CD4-positive, alpha-beta T cell treated with Interleukin-4 for 4 hours (primary cell): ENCODE results near the gene TTC39A.
"Not testable (repeated sequence)": the region's sequence is repeated elsewhere in the genome, so short reads cannot be mapped to it uniquely, and the experiment has no call there.

Experiments used
- DNase-seq: peaks from one replicate; pipeline ENCODE4 v3.0.0-alpha.2; 2020

The TTC39A gene

GRCh38 chr1:51263147-51263877, 67.0 kb downstream of the TTC39A start:
- DNase-seq, result no peak

GRCh38 chr1:51255331-51255730, 75.0 kb downstream of the TTC39A start:
- no peak for DNase-seq

GRCh38 chr1:51253691-51254090, 76.7 kb downstream of the TTC39A start:
- no peak for DNase-seq

GRCh38 chr1:51252366-51252765, 78.0 kb downstream of the TTC39A start:
- no peak for DNase-seq

- not testable (repeated sequence) for DNase-seq
Observed at GRCh38 chr1:51251165-51251564, 79.2 kb downstream of the TTC39A start.

GRCh38 chr1:51250729-51251128, 79.6 kb downstream of the TTC39A start:
- DNase-seq, result not testable (repeated sequence)

GRCh38 chr1:51249445-51249844, 80.9 kb downstream of the TTC39A start:
- no peak for DNase-seq

- DNase-seq, result no peak
Observed at GRCh38 chr1:51247499-51247898, 82.9 kb downstream of the TTC39A start.

- no peak for DNase-seq
Observed at GRCh38 chr1:51247022-51247421, 83.3 kb downstream of the TTC39A start.

GRCh38 chr1:51242546-51242945, 87.8 kb downstream of the TTC39A start:
- no peak for DNase-seq

- no peak for DNase-seq
Observed at GRCh38 chr1:51241119-51241518, 89.2 kb downstream of the TTC39A start.

GRCh38 chr1:51240084-51240483, 90.3 kb downstream of the TTC39A start:
- DNase-seq, result no peak

GRCh38 chr1:51238034-51238403, 92.3 kb downstream of the TTC39A start:
- no peak for DNase-seq

- peak; percentile 18 for DNase-seq
Observed at GRCh38 chr1:51237351-51238033, 92.9 kb downstream of the TTC39A start.
